Fibroblast of peridontal ligament (primary cell): Measurements from ENCODE around the gene SPATA20.
A peak's percentile ranks its signal among the peaks of the same experiment; 100 is the strongest.

ENCODE experiments used
- DNase-seq: peaks from one replicate; pipeline ENCODE4 v3.0.0-alpha.2; 2010; ENCODE audit errors: extremely low read depth

SPATA20 gene

GRCh38 chr17:50547035-50547735 lies at the start of gene SPATA20:
TSS of gene SPATA20 (plus strand) at chr17:50547174. CDS start at chr17:50547209, 35 bp downstream.
- peak; percentile 85 for DNase-seq

GRCh38 chr17:50498021-50498874 lies 48.7 kb upstream of the SPATA20 start:
- no peak for DNase-seq

DNA sequence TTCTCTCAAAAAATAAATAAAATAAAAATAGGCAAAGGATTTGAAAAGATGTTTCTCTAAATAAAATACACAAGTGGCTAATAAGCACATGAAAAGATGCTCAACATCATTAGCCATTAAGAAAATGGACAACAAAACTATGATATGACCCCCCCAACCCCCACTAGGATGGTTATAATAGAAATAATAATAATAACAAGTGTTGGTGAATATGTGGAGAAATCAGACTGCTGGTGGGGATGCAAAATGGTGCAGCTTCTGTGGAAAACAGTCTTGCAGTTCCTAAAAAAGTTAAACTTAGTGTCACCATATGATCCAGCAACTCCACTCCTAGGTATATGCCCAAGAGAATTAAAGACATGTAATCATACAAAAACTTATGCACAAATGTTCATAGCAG lies 47.7 kb upstream of the SPATA20 start:
- no peak for DNase-seq

- DNase-seq = no peak
Observed at GRCh38 chr17:50499721-50500120, 47.3 kb upstream of the SPATA20 start.

- DNase-seq = peak; percentile 46
Observed at GRCh38 chr17:50501054-50501453, 45.9 kb upstream of the SPATA20 start.

DNA sequence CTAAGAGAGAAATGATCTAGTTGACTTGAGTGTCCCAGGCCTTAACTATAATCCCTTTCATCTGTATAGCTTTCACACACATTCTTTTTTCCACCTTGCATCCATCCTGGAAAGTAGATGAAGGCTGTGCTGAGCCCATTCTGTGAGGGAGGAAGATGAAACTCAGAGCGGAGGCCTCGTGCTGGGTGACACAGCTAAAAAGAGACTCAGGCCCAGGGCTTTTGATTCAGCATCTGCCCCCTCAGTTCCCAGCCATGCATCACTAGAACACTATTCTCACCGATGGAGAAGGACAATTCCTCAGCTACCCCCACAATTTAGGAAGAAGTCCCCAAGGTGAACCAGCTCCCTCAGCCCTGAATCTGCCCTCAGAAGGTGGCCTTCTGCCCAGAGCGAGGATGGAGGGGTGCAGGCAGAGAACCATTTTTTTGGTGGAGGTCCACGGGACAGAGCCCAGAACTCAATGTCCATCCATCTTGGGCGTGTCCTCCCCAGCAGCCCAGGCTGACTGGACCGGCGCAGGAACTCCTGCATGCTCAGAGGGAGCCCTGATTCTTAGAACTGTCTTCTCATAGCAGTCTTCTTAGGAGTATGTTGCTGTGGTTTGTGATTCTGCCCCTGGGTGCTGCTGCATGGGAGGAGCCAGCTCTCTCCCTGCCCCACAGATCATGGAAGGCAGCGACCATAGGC lies 44.5 kb upstream of the SPATA20 start:
- DNase-seq = no peak

DNA sequence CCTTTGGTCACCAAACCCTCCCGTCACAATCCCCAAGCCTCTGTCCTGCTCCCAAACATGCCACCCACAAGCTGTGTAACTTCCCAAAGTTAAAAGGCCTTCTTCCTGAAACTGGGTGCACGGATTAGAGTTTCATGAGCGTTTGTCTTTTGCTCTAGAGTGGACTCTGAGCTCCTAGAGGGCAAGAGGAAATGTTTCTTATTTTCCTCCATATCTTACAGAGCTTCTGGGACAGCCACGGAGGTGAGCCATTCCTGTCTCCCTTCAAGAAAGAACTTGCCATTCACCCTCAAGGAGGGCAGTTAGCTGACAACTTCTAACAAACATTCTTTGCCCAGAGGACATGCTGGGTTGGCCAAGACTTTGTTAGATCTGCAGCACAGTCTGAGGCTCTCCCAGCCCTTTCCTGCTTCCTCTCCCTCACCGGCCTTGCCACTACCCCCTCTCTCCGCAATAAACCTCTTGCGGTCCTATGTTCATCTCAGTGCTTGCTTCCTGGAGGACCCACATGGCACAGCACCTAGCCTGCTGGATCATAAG lies 41.3 kb upstream of the SPATA20 start:
- DNase-seq = no peak

- DNase-seq = no peak
Observed at GRCh38 chr17:50506298-50506697, 40.7 kb upstream of the SPATA20 start.

DNA sequence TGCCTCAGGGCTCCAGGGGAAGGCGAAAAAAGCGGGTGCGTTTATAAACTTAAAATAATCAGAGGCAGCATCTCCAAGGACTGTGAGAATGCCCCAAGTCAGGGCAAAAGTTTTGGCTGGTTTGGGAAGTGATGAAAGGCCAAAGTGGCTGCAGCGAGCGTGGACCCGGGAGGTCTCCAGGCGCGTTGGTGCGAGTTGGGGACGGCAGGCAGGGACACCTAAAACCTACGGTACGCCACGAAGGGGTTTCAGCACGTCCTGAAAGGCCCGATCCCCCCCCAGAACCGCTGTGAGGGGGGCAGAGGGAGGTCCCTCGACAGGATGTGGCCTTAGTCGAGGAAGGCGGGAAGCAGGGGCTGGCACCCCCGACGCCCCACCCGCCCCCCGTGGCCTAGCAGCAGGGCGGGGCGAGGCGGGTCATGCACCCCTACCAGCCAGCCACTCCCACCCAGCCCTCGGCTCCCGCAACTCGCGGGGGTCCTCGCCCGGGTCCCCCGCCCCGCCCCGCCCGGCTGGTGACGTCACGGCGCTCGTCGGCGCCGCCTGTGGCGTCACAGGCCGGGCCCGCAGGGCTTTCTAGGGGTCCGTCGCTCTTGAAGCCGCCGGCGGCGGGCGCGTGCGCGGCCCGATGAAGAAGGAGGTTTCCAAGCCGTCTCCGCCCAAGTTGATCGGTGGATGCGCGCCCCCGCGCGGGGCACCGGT lies 39.0 kb upstream of the SPATA20 start, which contains the start of gene MYCBPAP:
MYCBPAP (plus strand) TSS at position 569 of the 702 bp plus-strand sequence. CDS start 236 bp downstream, outside the sequence.
- DNase-seq = peak; percentile 76

DNA sequence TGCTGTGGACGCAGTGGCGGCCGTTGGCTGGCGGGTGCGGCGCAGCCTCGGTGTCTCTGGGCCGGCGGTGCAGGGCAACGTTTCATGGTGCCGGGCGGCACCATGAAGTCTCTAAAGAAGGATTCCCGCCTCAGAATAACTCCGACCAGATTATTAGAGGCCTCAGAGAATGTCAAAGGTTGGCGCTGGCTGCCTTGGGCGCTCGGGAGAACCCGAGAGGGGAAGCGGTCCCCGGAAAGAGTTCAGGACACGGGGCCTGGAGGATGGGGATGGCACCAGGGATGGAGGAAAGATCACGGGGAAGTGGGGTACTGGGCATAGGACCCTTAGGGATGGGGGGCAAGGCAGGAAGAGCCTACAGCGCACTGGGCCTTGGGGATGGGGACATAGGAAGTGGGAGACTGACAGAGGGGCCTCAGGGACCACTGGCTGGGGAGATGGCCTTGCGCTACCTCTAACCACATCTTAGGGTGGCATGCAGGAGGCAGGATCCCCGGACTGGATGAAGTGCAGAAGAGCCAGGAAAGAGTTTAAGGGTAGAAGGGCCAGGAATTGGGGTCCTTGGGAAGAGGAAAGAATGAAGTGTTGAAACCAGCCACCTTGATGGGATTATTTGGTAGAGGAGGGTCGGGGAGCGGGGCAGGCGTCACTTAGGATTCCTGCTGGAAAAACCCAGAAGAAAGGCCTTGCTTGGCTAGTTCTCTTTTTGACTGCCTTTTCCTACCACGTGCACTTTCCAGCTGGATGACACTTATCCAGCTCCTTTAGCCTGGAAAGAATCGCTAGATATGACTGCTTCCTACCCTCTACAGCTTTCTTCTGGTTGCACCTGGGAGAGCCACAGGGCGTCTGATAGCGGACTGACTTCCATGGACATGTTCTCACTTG lies 38.2 kb upstream of the SPATA20 start:
- peak; percentile 21 for DNase-seq

DNA sequence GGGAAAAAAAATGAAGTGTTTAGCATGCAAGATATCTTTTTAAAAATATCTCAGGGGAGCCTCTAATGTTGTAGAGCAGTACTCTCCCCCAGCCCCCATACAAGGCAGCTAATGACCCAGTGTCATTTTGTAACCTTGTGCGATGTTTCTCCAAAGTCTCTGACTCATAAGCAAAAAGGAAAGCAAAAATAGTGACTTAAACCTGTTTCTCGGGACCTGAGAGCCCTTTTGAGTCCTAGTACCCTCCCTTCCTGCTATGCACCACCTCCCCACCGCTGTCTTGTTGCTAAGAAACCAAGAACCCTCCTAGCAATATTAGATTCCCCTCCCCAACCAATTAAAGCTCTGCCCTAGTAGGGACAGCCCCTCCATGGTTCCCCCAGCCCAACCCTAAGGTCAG lies 35.9 kb upstream of the SPATA20 start:
- DNase-seq = peak; percentile 17

GRCh38 chr17:50513495-50513894 lies 33.5 kb upstream of the SPATA20 start:
- peak; percentile 48 for DNase-seq

- no peak for DNase-seq
Observed at GRCh38 chr17:50514388-50514787, 32.6 kb upstream of the SPATA20 start.

DNA sequence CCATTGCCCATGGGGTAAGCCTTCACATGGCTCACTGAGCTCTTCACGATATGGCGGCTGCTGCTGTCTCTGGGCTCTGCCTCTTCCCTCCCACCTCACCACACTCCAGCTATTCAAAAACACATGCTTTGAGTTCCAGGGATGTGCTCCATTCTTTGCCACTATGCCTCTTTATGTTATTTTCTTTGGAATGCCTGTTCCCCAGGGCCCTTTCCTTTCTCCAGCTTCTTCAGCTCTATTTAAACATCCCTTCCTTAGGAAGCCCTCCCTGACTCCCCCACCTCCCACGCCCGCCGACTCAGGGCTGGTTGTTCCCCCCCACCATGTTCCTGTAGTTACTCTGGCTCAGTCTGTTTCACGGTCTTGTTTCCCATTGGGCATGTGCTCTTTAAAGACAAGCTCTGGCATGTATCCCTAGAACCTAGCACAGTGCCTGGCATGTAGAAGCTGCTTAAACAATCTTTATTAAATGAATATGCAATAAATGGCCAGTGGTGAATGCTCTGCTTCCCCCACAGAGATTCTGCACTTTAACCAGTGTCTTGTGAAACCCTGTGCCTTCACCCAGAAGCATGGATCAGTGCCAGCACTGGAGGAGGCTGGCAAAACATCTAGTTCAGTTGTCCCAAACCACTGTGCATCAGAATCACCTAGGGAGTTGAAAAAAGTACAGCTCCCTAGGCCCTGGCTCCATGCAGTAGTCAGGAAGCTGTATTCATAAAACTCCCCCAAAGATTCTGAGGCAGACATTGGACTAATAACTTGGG lies 31.9 kb upstream of the SPATA20 start:
- peak; percentile 58 for DNase-seq

- DNase-seq = no peak
Observed at GRCh38 chr17:50517011-50517410, 30.0 kb upstream of the SPATA20 start.

DNA sequence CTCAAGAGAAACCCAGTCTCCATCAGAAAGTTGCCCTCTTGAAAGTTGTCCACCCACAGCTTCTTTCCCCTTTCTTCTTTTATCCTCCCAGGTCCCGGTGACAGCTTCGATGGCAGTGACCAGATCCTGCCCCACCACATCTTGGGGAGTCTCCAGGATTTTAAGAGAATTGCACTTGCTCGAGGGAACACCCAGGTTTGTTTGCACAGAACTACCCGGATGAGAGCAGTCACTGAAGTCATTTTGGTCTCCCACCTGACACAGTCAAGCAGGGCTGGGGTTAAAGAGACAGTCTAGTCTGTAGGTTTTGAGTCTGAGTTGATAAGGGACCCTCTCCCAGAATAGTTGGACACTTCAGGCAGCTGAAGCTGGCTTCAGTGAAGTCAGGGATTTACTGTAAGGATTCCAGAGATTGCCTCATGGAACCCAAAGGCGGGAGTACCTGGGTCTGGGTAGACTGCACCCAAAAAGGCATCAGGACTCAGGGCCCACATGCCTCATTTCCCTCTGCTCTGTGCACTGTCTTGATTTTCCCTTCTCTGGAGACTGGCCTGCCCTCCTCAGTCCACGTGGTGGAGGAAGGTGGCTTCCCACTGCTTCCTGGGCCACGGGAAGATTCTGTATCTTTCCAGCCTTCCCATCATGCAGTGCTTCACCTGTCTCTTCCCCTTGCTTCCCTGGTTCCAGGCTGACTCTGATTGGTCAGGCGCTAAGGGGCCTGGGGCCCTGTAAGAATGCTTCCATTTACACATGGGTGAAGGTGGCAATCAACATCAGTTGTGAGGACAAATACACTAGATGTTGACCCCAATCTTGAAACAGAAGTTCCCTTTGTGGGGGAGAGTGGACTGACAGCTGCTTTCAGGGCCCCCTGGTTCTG lies 29.2 kb upstream of the SPATA20 start:
- no peak for DNase-seq

DNA sequence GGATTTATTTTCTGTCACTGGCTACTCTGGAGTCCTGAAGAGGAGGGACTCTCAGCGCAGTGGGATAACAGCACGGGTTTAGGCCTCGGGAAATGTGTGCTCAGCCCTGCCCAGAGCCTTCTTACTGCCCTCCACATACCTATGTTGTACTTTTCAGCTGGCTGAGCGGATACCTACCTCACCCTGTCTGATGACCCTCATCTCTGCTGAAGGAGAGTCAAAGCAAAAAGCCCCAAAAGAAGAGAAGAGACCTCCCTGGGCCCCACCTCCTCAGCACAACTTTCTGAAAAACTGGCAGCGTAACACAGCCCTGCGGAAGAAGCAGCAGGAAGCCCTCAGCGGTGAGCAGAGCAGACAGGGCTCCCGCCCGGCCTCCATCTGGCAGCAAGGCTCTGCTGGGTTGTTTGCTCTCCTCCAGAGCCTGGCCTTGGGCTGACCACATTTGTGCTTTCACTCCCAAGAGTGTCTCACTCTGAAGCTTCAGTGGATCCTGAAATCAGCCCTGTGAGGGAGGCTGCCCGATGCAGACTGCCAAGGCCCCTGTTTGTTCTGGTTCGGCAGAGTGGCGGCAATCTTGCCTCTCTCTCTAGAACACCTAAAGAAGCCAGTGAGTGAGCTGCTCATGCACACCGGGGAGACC lies 28.5 kb upstream of the SPATA20 start:
- no peak for DNase-seq
